ENCODE measurements around the gene SLC25A18.

The SLC25A18 gene

DNA sequence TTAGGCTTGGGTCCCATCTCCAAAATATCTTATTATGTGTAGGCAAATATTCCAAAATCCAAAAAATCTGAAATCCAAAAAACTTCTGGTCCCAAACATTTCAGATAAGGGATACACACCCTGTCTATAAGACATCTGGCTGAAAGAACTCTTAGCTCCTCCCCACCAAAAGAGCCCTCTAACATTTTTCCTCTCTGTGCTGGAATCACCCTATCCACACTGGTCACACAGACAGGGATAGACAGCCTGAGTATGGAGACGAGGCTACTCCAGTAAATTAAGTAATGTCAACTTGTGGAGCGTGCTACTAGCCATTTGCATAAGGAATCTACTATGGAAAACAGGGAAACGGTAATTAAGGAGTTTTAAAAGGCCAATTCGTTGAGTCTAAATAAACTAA, 40.4 kb downstream of the SLC25A18 start:
- Mint-ChIP-seq H3K4me1 (no peaks in the 10 kb centered on the region), H3K4me3 (no peak overlapping the region), H3K9me3 (no peaks in the 10 kb centered on the region), H3K27ac (no peak overlapping the region), H3K27me3 (ENCODE audit: low read depth) (no peaks in the 10 kb centered on the region), H3K36me3 (ENCODE audit: low read depth) (peaks cover 31% of the 10 kb centered on the region)
- TF ChIP-seq, protein P1, sequence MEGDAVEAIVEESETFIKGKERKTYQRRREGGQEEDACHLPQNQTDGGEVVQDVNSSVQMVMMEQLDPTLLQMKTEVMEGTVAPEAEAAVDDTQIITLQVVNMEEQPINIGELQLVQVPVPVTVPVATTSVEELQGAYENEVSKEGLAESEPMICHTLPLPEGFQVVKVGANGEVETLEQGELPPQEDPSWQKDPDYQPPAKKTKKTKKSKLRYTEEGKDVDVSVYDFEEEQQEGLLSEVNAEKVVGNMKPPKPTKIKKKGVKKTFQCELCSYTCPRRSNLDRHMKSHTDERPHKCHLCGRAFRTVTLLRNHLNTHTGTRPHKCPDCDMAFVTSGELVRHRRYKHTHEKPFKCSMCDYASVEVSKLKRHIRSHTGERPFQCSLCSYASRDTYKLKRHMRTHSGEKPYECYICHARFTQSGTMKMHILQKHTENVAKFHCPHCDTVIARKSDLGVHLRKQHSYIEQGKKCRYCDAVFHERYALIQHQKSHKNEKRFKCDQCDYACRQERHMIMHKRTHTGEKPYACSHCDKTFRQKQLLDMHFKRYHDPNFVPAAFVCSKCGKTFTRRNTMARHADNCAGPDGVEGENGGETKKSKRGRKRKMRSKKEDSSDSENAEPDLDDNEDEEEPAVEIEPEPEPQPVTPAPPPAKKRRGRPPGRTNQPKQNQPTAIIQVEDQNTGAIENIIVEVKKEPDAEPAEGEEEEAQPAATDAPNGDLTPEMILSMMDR (IDR thresholded peaks at IDR 0.05; ENCODE audit: unreplicated experiment in 3 of 3) = no peak

DNA sequence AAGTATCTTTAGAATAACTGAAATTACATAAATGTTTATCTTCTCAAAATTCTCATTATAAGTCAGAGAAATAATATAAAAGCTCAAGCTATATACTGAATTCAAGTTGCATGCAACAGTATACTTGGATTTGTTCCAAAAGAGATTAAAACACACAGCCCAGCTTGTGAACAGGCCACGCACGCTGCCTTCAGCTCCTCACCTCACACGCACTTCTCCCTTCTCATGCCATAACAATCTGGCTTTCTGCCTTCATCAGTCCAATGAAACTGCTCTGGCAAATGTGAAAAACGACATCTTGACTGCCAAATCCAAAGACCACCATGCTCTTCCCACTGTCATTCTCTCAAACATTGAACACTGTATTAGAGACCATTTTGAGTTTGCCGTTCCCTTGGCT, 43.2 kb downstream of the SLC25A18 start:
- TF ChIP-seq, protein P1 (IDR thresholded peaks at IDR 0.05; ENCODE audit: unreplicated experiment in 3 of 3) = no peak
- Mint-ChIP-seq H3K4me1 (no peaks in the 10 kb centered on the region), H3K9me3 (no peaks in the 10 kb centered on the region), H3K4me3 (no peak overlapping the region), H3K27me3 (ENCODE audit: low read depth) (no peaks in the 10 kb centered on the region), H3K27ac (no peak overlapping the region), H3K36me3 (ENCODE audit: low read depth) (peaks cover 24% of the 10 kb centered on the region)

DNA sequence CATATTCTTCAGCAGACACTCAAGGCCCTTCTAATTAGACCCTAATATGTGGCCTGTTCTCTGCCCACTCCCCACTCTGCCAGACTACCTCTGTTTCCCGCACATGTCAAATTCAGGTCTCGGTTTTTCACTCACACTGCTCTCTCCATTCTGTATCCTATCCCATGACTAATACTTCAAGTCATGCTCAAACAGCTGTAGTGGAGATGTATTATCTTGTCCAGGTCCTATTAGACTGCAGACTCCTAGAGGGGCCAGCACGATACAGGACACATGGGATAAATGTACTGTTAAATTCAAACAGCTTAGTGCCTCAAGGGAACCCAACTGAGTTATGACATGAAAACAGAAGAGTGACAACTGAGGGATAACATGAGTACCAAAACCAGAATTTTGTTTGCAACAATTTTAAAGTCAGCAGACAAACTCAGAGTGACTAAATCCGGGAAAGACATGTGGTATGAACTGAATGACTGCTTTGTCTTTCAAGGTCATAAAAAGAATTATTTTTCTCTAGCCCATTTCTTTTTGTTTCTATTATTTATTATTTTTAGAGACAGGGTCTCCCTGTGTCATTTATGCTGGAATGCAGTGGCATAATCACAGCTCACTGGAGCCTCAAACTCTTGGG, 44.7 kb downstream of the SLC25A18 start:
- Mint-ChIP-seq H3K27ac (no peak overlapping the region), H3K36me3 (ENCODE audit: low read depth) (peaks cover 35% of the 10 kb centered on the region), H3K4me3 (no peak overlapping the region), H3K9me3 (no peaks in the 10 kb centered on the region), H3K27me3 (ENCODE audit: low read depth) (no peaks in the 10 kb centered on the region), H3K4me1 (no peaks in the 10 kb centered on the region)
- TF ChIP-seq, protein P1 (IDR thresholded peaks at IDR 0.05; ENCODE audit: unreplicated experiment in 3 of 3) = no peak

DNA sequence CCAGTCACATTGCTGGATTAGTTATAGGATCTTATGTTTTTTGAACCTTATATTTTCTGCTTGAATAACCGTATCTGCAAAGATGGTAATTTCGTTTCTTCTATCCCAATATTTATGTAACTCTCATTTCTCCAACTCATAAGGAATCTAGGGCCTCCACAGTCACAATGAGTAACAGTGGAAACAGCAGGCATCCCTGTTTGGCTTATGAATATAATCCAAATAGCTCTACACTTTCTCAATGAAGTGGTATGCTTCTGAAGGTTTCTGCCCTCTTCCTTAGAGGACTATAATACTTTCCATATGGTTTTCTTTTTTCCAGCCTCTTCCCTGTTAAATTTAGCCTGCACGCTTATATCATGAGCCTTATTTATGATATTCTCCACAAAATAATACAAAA, 48.8 kb downstream of the SLC25A18 start:
- peaks cover 37% of the 10 kb centered on the region for H3K36me3 Mint-ChIP-seq (ENCODE audit: low read depth)
- H3K27ac Mint-ChIP-seq = no peak overlapping the region
- H3K27me3 Mint-ChIP-seq (ENCODE audit: low read depth) = no peaks in the 10 kb centered on the region
- TF ChIP-seq, protein P1 (IDR thresholded peaks at IDR 0.05; ENCODE audit: unreplicated experiment in 3 of 3) = no peak
- no peaks in the 10 kb centered on the region for H3K9me3 Mint-ChIP-seq
- H3K4me1 Mint-ChIP-seq = no peaks in the 10 kb centered on the region
- H3K4me3 Mint-ChIP-seq = no peak overlapping the region

DNA sequence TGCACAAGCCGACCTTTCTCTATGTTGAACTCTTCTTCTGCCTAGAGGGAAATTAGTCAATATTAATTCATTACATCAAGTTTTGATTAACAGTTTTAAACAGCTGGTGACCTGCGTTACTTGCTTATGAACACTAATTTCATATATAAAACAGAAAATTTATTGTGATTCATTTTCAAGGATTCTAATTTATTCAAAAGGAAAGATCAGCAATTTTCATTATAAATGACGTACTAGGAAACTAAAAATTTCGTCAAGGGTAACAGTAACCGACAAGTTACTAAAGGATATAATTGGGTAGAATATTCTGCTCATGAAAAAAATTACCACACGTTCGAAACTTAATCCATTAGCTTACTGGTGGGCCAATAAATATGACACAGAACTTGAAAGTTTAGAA, 50.0 kb downstream of the SLC25A18 start:
- Mint-ChIP-seq H3K36me3 (ENCODE audit: low read depth) (peaks cover 47% of the 10 kb centered on the region), H3K4me3 (no peak overlapping the region), H3K9me3 (no peaks in the 10 kb centered on the region), H3K4me1 (no peaks in the 10 kb centered on the region), H3K27ac (no peak overlapping the region), H3K27me3 (ENCODE audit: low read depth) (no peaks in the 10 kb centered on the region)
- TF ChIP-seq, protein P1 (IDR thresholded peaks at IDR 0.05; ENCODE audit: unreplicated experiment in 3 of 3) = no peak

DNA sequence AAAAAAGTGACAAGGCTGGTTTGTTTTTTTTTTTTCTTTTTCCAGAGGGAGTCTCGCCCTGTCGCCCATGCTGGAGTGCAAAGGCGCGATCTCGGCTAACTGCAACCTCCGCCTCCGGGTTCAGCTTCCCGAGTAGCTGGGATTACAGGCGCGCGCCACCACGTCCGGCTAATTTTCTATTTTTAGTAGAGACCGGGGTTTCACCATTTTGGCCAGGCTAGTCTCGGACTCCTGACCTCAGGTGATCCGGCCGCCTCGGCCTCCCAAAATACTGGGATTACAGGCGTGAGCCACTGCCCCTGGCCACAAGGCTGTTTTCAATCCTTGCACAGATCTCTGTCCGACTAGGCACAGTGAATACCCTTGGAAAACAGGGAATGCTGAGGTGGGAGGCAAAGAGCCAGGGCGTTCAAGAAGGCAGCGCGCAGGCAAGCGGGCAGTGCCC, 64.7 kb downstream of the SLC25A18 start:
- TF ChIP-seq, protein P1 (IDR thresholded peaks at IDR 0.05; ENCODE audit: unreplicated experiment in 3 of 3) = no peak
- Mint-ChIP-seq H3K4me1 (peaks cover 21% of the 10 kb centered on the region), H3K27me3 (ENCODE audit: low read depth) (no peaks in the 10 kb centered on the region), H3K4me3 (peak overlapping the region; percentile 93 to 98 (median 94)), H3K27ac (peak overlapping the region; percentile 96 to 98 (median 98)), H3K36me3 (ENCODE audit: low read depth) (peaks cover 7% of the 10 kb centered on the region), H3K9me3 (no peaks in the 10 kb centered on the region)

Measured in nephron (organoid).